HG02571 (cell line): ENCODE data around the gene EIF6.
A peak's percentile ranks its signal among the peaks of the same experiment; 100 is the strongest.
"Not testable (repeated sequence)": the region's sequence is repeated elsewhere in the genome, so short reads cannot be mapped to it uniquely, and the experiment has no call there.

Experiments
- ATAC-seq: cut with Tn5 transposase; IDR thresholded peaks from one replicate; pipeline ENCODE4 v1.9.1; 2021; ENCODE audit warnings: mild to moderate bottlenecking, moderate library complexity; ENCODE audit not compliant: unreplicated experiment

EIF6 gene

DNA sequence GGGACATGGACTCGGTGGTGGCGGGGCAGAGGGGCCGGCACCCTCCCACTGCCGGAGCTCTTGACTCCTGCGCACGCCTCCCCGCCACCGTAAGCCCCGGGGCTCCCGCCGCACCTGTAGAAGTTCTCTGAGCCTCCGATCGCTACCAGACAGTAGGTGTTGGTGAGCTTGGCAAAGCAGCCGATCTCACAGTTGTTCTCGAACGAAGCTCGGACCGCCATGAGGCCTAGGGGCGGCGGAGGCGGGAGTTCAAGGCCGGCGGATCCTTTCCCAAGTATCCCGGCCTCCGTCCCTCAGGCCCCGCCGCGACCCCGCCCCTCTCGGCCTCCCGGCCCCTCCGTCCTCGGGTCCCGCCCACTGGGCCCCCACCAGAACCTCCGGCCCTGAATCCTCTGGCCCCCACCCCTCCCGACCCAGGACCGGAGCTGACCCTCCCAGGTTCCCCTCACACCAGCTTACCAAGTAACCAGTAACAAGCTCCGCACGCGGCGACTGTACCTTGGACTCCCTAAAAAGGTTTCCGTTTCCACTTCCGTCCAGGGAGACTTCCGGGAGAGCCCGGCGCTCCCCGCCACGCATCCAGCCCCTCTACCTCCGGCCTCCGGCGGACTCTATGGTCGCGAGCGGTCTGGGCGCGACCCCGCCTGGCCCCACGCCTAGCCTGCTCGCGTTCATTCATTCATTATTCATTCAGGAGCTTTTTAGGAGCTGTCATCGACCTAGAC lies at the start of gene EIF6:
TSS of gene EIF6 (minus strand) at position 506 of the 725 bp plus-strand sequence. CDS start at position 221, 285 bp downstream.
- ATAC-seq = peak; percentile 71

DNA sequence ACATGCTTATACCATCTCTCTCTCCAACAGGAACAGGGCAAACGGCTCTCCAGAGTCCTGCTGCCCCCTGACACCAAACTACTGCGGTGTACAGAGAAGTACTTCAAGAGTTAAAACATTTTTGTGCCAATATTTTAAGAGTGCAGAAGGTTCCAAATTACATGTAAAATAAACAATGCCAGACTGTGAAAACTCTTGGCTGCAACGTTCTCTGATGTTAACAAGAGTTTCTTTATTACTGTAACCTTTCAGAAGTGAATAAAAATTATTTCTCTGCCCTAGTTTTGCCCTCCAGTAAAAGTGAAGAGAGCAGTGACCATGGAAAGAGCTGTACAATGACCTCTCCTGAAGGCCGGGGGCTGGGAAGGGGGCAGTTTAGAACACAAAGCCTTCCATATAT lies 49.0 kb upstream of the EIF6 start:
- ATAC-seq = no peak

DNA sequence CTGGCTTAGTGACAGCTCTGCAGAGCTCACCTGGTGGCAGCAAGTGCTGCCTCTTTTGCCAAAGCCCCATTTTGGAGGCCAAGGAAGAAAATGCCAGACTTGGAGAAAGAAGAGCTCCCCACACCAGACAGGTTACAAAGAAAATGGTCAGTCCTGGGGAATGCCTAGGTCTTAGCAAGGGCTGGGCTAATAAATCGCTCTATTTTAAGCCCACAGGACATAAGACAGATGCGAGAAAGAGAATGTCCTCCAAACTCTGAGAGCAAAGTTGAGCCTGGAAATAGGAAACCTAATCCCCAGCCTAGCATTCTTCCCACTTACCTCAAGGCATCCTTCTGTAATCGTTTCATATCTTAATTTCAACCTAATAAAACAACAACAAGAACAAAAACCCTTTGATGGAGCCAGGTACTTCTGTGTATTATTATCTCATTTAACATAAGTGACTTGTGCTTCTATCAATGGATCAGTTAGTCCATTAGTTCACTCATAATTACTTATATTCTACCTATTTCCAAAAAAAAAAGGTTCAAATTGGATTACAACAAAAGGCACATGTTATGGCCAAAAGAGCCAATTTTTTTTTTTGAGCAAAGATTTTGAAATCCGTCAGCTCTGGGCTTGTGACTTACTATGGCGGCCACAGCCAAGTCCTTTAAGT lies 48.1 kb upstream of the EIF6 start:
- no peak for ATAC-seq

DNA sequence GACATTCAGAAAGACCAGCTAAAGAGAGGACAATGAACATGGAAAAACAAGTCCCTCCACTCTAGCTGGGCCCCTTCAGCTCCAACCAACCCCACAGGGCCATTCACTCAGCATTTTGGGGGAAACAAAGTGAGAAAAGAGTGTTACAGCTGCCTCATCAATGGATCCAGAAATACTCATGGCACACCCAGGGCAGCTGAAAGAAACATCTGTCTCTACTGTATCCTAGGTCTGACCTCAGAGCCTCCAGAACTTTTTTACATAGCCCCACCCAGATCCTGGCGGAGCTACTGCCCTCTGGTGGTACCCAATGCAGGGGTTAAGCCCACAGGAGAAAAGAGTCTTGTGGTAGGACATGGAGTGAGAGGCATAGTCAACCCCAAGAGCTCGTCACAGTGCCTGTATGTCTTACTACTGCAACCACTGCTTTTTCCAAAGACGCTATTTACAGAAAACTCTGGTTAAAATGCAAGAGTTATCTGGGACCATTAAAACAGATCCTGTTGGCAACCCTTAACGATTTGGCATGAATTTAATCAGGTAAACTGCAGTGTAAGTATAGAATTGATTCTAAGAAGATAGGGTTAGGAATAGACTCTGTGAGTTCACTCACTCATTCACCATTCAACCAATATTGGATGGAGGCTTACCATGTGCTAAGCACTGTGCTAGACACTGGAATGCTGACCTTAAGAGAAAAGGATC lies 45.0 kb upstream of the EIF6 start:
- no peak for ATAC-seq

DNA sequence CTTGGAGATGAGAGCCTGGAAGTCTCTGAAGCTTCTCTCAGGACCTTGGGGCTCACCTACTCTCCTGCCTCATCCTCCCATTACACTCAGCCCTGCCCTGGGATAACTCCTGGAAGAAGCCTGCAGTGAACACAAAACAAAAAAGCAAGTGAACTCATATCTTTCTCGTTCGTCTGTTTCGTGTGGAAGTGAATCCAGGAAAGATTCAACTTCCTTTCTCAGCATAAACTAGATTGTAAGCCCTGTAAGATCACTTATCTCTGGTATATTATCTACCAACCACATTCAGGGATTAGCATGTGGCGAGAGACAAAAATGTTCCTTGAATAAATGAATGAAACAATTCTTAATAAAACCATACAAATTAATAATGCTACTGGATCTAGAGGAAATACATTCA lies 44.1 kb upstream of the EIF6 start:
- ATAC-seq = no peak

DNA sequence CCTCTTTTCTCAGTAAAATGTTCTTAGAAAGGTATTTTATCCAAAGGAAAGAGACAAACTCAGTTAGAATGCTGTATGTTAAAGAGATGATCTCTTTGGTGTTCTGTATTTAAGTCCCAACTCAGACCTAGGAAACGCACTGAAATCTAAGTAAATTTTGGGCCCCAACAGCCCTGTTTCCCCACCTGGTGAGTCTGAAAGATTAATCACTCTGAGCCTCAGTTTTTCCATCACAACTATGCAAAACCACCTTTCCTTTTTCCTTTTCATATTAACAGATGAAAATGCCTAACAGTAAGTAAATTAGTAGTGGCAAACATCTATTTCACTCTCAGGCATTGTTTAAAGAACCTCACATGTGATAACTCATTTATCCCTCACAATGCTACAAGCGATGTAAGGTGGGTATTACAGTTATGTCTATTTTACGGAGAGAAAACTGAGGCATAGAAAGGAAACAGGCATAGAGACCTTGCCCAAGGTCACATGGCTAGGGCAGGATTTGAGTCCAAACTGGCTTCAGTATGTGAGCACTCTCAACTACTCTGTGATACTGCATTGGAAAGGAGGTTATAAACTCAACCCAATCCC lies 43.6 kb upstream of the EIF6 start:
- no peak for ATAC-seq

DNA sequence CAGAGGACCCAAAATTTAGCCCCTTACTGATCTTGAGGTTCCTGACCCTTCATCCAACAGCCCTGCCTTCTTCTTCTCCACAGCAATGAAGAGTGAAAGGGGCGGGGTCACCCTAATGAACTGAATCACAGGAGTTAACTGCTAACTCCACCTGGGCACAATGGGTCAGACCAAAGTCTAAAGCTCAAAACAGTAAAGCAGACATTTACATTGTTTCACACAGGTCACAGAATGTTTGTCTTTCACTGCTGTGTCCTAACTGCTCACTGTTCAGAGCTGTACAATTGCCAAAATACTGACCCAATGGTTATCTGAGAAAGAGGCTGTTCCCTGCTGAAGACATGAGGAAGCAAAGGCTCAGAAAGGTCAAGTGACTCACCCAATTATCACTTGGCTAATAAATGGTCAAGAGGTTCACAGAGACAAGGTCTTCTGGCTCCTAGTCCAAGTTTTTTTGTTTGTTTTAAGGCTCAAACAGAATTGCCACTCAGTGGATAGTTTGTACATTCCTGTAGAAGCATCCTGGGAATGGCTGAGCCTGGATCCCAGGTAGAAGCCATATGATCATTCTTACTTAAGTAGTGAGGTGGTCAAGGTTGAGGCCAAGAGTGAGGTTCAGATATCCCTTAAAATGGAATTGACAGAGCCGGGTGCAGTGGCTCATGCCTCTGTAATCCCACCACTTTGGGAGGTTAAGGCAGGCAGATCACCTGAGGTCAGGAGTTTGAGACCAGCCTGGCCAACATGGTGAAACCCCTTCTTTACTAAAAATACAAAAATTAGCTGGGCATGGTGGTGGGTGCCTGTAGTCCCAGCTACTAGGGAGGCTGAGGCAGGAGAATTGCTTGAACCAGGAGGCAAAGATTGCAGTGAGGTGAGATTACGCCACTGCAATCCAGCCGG lies 42.8 kb upstream of the EIF6 start:
- ATAC-seq = no peak

DNA sequence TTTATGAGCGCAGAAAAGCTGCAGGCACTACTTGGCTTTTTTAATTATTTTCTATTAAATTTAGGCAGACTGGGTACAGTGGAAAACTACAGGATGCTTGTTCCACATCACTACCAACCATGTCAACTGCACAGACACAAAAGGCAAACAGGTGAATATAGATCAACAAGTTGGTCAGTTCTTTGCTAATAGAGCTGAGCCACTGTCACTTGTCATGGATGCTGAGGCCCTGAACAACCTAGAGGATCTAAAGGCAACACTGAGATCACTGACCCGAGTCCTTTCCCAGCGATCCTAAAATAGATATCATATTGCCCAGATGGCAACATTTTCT lies 42.1 kb upstream of the EIF6 start:
- ATAC-seq = no peak

DNA sequence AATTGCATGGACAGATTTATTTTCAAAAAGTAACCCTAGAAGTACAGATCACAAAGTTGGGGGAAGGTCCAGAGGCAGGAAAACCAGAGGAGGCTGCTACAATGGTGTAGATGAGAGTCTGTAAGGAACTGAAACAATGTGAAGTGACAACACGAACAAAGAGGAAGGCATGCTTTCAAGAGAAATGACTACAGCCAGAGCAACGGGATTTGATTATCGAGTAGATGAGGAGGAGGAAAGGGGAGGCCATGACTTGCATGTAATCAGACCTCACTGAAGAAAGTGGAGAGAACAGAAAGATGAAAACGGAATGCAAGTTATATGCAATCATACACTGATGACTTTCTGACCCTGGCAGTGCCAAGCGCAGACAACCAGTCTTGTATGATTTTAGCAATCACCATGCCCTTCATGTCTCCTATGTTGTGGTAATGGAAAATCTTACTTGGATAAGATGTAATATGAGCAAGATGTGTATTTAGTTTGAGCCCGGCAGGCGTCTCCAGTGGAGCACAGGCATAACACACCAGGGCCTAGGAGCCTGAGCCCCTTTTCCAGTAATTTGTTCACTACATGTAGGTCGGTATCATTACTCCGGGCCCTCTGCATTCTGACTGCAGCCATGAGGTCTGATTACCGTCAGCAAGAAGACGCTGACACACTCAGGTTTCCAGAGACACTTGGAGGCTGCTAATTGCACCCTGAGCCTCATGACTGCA lies 41.6 kb upstream of the EIF6 start:
- no peak for ATAC-seq

DNA sequence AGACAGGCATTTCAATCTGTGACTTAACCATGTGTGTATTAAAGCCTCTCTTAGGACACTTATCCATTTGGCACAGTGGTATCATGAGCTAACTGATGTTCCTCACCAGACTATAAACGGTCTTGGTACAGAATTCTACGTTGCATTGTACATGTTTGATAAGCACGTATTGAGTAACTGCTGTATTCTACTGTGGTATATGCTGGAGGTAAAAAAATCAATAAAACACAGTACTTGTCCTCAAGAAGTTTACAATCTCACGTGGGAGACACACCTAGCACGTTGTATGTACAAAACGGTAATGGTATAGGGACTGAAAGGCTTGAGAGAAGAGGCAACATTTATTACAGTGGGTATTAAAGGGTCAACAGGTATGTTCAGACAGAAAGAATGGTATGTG lies 40.8 kb upstream of the EIF6 start:
- no peak for ATAC-seq

DNA sequence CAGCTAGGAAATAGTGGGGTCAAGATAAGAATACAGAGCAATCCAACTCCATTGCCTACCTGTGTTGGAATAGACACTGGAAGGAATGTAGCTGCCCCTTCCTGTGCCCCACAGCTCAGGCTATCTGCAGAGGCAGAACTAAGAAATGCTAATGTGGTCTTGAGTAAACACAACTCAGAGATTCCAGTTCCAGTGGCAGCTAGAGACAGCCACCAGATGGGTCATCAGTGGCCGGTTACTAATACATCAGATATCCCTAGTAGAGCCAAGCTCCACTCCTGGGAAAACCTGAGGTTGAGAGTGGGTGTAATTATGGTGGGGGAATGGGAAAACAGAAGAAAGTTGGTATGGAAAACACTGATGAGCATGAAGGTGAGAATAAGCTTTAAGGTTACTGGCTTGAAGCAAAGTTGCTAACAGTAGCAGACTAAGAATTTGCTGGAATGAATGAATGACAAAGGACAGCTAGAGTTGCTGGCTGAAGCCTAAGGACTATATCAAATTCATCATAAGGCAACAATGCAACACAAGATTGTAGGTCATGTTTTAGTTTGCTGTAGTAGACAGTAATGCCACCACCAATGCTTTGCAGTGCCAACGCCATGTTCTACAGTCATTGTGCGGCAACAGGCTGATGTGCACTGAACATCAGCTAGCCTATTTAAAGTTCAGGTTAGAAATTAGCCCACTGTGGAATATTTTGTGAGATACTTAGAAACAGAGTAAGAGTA lies 36.0 kb upstream of the EIF6 start:
- no peak for ATAC-seq

DNA sequence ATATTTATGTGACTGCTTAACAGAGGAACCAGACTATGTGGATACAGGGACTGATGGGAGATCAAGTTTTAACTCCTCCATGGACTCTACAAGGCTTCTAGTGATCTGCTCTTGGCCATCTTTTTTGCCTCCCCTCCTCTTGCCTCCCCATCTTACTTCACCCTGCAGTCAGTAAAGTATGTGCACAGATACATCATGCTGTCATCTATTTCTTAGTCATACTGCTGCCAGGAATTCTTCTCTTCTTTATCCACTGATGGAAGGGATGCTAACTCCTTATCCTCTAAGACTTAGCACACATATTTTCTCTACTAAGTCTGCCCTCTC lies 35.3 kb upstream of the EIF6 start:
- no peak for ATAC-seq

DNA sequence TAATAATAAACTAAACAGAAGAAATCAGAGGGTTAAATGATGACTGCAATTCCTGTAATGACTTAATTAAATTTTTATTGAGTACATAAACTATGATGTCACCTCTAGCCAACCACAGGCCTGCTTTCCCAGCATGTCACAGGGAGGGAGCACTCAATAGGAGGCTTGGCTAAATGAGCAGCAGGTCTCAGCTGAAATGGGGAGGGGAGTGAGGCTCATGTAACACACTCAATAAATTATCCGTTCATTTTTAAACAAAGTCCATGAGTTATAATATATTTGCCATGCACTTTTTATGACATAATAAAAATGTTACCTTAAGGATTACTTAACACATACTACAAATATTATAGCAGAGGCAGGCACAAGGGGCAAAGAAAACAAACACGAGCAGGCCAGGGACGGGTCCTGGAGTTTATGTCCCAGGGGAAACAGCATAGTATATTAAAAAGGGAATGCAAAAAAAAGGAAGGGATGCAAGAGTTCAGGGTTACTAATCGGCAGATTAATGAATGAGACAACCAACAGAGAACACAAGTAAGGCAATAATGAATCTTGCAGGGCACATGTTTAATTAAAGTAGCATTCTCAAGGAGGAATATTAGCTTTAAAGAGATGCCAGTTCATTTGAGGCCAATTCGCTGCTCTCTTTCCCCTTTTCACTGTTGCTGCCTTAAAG lies 34.8 kb upstream of the EIF6 start:
- no peak for ATAC-seq

DNA sequence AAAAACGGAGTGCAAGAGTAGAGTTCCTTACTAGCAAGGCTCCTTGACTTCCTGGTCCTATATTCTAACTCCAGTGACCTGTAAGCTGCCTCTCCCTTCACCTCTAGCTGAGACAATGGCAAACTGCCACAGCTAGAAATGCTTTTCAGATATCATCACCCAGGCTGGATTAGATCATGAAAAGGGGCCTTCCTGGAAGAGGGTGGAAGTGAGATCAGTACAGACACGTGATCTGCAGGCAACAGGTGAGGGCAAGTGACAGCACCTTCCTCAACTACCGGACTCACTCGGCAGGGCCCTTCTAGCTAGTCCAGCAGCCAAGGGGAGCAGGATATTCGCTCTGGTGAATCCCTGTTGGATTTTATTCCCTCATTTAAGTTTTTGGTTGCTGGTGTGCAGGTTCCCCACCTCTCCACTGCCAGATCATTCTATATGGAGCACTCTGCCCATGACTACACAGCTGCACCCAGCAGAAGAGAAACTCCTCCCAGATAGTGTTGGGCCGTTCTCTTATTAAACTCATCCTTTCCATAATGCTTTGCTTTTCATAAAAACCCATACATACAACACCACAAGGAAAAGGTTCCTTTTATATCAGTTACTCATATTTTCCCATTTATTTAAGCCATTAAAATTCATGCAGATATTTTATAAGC lies 34.1 kb upstream of the EIF6 start:
- ATAC-seq = no peak

DNA sequence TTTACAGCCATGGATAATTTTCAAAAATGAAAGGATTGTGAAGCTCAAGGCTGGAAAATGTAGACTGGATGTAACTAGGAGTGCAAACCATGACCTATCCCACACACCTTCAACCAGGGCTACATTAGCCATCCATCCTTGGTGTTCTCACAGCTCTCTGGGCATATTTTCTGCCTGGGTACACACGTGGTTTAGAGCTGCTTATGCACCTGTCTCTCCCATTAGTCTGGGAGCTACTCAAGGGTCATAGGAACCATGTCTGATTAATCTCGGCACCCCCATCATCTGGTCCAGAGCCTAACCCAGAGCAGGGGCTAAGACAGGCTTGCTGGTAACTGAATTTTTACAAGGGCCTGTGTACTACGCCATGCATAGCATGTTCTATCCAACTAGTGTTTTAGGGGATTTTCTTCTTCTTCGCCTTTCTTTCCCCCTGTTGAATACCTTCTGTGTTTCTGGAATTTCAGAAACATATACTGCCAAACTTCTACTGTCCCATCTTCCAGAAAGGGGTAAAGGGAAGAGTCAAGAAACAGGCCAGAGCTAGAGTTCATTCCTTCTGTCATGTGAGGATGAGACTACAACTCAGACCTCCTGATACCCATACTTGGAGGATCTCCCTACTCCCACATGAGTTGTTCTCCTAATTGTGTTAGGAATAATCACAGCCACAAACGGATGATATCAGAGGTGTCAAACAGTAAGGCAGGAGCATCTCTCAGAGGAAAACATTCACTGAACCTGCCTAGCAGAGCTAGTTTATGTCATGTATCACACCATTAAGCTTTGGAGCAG lies 33.0 kb upstream of the EIF6 start:
- no peak for ATAC-seq

DNA sequence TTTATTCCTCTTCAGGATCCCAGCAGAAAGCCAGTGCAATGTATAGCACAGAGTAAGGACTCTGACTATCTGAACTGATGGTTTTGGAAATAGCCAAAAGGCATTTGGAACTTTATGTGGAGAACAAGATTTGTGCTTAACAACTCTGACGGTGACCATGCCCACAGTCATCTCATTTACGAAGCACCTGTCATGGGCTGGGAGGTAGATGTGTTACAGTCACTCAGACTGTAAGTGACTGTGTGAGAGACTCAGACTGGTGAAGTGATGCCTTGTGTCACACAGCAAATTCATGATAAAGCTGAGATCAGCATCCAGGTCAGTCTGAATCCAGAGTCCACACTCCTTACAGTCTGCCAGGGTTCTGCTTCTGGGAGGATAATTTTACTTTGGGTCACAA lies 31.5 kb upstream of the EIF6 start:
- ATAC-seq = no peak

DNA sequence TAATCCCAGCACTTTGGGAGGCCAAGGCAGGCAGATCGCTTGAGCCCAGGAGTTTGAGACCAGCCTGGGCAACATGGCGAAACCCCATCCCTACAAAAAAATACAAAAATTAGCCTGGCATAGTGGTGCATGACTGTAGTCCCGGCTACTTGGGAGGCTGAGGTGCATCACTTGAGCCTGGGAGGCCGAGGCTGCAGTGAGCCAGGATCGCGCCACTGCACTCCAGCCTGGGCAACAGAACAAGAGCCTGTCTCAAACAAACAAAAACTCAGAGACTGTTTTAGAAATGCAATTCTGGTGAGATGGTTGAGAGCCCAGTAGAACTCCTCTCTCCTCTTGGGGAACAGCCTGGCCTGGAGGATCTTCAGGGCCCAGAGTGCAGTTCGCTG lies 31.1 kb upstream of the EIF6 start:
- not testable (repeated sequence) for ATAC-seq
